Mesodermal cell (in vitro differentiated cells): Measurements from ENCODE around the gene SYT2.
"Not testable (repeated sequence)": the region's sequence is repeated elsewhere in the genome, so short reads cannot be mapped to it uniquely, and the experiment has no call there.

Experiments
- H3K27ac ChIP-seq: 2 replicates; pipeline ENCODE4 v1.7.0; 2013; ENCODE audit warnings: mild to moderate bottlenecking, low read depth, low read length, moderate library complexity; ENCODE audit not compliant: severe bottlenecking
- H3K36me3 ChIP-seq: 2 replicates; pipeline ENCODE4 v1.7.1; 2013; ENCODE audit warnings: mild to moderate bottlenecking, low read length, moderate library complexity; ENCODE audit not compliant: control insufficient read depth, insufficient read depth
- H3K4me1 ChIP-seq: one replicate; pipeline ENCODE4 v1.7.1; 2013; ENCODE audit warnings: mild to moderate bottlenecking, low read length; ENCODE audit not compliant: insufficient read depth, control insufficient read depth, poor library complexity, severe bottlenecking
- H3K4me3 ChIP-seq: 2 replicates; pipeline ENCODE4 v1.7.0; 2013; ENCODE audit warnings: low read length, control low read depth, mild to moderate bottlenecking; ENCODE audit not compliant: insufficient read depth, poor library complexity, severe bottlenecking; ENCODE audit errors: extremely low read depth
- H3K9me3 ChIP-seq: 2 replicates; pipeline ENCODE4 v1.7.1; 2013; ENCODE audit warnings: mild to moderate bottlenecking, low read length, moderate library complexity; ENCODE audit not compliant: control insufficient read depth
- WGBS, 2 experiments: methylation state at CpG; one replicate each; pipeline ENCODE4 v1.1.5; 2013; ENCODE audit warnings: missing lambda C conversion rate in 2 of 2; ENCODE audit not compliant: insufficient coverage in 2 of 2; 5-methylcytosine and 5-hydroxymethylcytosine counted together

SYT2 gene

DNA sequence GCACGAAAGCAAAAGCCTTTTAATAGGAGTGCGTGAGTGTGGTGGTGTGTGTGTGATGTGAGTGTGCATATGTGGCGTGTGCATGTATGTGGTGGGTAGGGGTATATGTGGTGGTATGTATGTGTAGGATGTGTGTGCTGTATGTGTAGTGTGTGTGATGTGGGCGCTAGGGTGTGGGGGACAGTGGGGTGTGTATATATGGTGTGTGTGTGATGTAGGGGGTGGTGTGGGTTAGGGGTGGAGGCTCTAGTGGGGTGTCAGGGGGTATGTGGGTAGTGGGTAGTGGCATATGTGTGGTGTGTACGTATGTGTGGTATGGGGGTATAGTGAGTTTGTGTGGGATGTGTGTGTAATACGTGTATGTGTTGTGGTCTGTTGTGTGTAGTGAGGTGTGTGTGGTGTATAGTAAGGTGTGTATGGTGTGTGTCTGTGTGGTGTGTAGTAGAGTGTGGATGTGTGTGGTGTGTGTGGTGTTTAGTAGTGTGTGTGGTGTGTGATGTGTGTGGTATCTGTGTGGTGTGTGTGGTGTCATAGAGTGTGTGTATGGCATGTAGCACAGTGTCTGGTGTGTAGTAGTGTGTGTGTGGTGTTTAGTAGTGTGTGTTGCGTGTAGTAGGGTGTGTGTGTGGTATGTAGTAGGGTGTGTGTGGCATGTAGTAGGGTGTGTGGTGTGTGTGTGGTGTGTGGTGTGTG is 86.0 kb downstream of the SYT2 start:
- Histone ChIP-seq H3K4me1 (peaks cover 23% of the 10 kb centered on the region), H3K4me3 (no peak overlapping the region), H3K36me3 (no peaks in the 10 kb centered on the region), H3K9me3 (no peaks in the 10 kb centered on the region), H3K27ac (no peak overlapping the region)
- 90 to 100% methylated on average over 6 to 7 of the region's 7 CpGs for WGBS, 2 experiments

DNA sequence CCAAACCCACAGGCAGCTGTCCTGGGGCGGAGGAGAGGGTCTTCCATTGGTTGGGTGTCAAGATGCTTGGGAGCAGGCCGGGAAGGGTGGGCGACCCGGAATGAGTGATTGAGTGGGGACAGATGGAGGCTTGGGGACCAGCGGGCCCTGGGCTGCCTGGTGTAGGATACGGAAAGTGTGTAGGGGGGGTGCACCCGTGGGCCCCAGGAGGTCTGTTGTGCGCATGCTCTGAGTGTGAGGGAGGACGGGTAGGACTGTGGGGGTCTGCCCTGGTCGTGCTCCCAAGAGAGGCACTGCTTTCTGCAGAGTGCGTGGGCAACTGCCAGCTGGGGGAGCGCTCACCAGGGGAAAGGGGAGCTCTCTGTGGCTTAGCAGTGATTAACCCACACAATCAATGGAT is 86.8 kb downstream of the SYT2 start:
- H3K9me3 ChIP-seq, H3K4me3 ChIP-seq, H3K36me3 ChIP-seq, H3K27ac ChIP-seq: not testable (repeated sequence)
- H3K4me1 ChIP-seq: peaks cover 27% of the 10 kb centered on the region
- WGBS, 2 experiments: 75 to 89% methylated on average over 7 of the region's 12 CpGs

DNA sequence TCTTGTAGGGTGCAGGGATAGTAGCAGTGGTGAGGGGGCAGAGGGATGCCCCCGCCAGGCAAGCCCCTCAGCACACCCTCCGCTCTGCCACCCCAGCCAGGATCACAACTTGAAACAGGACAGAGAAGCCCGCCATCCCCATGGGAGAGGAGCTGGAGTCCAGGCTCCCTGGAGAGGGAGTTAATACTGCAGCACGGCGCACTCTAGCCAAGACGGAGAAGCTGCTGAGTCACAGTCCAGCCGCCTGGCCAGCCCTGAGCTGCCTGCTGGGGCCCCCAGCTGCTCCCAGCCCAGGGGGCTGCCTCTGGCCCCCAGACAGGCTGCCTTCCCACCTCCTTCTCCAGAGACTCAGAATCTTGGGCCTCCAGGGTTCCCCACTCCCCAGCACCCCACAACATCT is 87.2 kb downstream of the SYT2 start:
- H3K4me1 ChIP-seq: peaks cover 27% of the 10 kb centered on the region
- WGBS, 2 experiments: 48 to 90% methylated on average over 2 to 3 of the region's 7 CpGs
- no peaks in the 10 kb centered on the region for H3K36me3 ChIP-seq
- H3K4me3 ChIP-seq: no peak overlapping the region
- no peaks in the 10 kb centered on the region for H3K9me3 ChIP-seq
- peak overlapping the region; percentile 10 for H3K27ac ChIP-seq

DNA sequence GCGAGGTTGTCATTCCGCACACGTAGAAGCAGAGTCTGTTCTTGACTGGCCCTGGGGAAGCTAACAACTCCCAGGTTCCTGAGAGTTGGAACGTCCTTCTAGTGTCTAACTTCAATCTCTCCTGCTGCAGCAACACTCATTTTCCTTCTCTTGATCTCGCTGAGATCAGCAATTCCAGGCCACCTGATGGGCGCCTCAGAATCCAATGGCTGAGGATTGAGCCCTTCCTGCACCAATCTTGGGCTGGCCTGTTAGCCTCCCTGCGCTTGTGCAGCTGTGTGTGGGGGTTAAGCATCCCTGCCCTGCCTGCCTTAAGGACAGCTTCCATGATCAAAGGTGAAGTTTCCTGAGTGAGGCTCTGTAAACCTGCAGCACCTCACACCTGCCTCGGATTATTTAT is 87.9 kb downstream of the SYT2 start:
- peaks cover 27% of the 10 kb centered on the region for H3K4me1 ChIP-seq
- 89 to 98% methylated on average over 5 to 8 of the region's 8 CpGs for WGBS, 2 experiments
- H3K4me3 ChIP-seq: no peak overlapping the region
- H3K27ac ChIP-seq: no peak overlapping the region
- H3K9me3 ChIP-seq: no peaks in the 10 kb centered on the region
- H3K36me3 ChIP-seq: no peaks in the 10 kb centered on the region

DNA sequence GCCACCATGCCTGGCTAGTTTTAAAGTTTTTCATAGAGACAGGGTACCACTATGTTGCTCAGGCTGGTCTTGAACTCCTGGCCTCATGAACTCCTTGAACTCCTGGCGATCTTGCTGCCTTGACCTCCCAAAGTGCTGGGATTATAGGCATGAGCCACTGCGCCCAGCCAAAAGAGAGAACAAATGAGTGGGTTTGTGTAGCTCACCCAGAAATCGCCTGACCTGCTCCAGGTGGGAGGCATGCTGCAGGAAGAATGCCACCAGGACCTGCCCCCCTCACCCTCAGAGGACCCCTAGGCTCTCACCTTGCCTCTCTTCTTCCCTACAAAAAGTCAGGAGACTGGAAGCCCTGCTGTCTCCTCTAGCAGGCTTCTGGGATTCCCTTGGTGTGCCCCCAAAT is 88.8 kb downstream of the SYT2 start:
- Histone ChIP-seq H3K4me1 (peaks cover 19% of the 10 kb centered on the region), H3K27ac (no peak overlapping the region), H3K36me3 (no peaks in the 10 kb centered on the region), H3K4me3 (no peak overlapping the region), H3K9me3 (no peaks in the 10 kb centered on the region)
- 80 to 90% methylated on average over 1 to 2 of the region's 3 CpGs for WGBS, 2 experiments

DNA sequence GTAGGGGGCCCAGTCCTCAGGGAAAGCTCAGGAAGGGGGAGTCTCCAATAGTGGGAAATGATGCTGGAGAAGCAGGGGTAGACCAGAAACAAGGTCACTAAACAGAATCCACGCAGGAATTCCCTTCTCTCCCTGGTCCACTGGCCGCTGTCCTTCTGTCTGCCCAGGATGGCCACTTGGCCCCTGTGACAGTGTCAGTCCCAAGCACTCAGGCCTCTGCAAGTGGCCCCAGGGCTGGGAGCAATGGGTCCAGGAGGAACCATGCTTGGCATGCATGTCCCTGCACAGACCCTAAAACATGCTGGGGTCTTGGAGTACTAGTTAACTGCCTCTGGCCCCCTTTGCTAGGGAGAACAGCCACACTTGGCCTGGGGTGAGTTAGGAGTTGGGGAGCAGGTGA is 90.2 kb downstream of the SYT2 start:
- peaks cover 29% of the 10 kb centered on the region for H3K4me1 ChIP-seq
- not testable (repeated sequence) for H3K27ac ChIP-seq, H3K9me3 ChIP-seq, H3K36me3 ChIP-seq, H3K4me3 ChIP-seq
- 71% methylated on average over 1 of the region's 2 CpGs; no CpG with 5 or more reads in 1 of the 2 experiments for WGBS, 2 experiments

DNA sequence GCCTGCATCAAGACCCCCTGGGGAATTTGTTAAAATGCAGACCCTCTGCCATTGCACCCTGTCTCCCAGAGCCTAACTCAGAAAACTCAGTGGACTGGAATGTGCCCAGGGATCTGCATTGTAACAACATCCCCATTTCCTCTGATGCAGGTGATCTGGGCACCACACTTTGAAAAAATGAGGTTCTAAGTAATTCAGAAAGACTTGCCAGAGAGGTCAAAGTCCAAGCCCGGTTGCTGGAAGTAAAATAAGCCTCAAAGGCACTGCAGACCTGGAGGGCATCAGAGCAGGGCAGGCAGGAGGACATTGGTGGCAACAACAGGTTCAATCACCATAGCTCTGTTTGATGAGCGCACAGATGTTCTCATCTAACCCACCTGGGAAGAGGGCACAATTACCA is 90.7 kb downstream of the SYT2 start:
- 73 to 100% methylated on average over 1 of the region's 2 CpGs for WGBS, 2 experiments
- H3K9me3 ChIP-seq: no peaks in the 10 kb centered on the region

DNA sequence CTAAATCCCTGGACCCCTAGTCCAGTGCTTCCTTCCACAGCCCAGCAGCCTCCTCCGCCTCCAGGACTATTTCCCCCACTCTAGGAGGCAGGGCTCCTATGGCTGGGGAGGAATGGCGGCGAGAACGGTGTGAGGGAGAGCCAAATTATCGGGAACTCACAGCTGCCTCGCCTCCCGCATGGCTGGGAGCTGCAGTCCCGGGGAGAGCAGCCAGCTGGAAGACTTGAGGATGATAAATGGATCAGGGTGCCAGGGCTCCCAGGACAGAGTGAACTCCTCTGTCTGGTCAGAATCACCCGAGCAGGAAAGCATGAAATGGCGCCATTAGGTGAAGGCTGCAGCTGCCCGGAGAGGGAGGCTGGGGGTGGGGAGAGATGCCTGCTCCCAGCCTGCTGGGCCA is 91.2 kb downstream of the SYT2 start:
- not testable (repeated sequence) for H3K36me3 ChIP-seq, H3K4me3 ChIP-seq, H3K9me3 ChIP-seq, H3K27ac ChIP-seq
- WGBS, 2 experiments: 84 to 85% methylated on average over 5 to 10 of the region's 11 CpGs
- peaks cover 33% of the 10 kb centered on the region for H3K4me1 ChIP-seq

More for the DNA sequence above, 90.7 kb downstream of the SYT2 start:
- Histone ChIP-seq H3K36me3 (no peaks in the 10 kb centered on the region), H3K27ac (no peak overlapping the region), H3K4me3 (no peak overlapping the region), H3K4me1 (peaks cover 33% of the 10 kb centered on the region)

DNA sequence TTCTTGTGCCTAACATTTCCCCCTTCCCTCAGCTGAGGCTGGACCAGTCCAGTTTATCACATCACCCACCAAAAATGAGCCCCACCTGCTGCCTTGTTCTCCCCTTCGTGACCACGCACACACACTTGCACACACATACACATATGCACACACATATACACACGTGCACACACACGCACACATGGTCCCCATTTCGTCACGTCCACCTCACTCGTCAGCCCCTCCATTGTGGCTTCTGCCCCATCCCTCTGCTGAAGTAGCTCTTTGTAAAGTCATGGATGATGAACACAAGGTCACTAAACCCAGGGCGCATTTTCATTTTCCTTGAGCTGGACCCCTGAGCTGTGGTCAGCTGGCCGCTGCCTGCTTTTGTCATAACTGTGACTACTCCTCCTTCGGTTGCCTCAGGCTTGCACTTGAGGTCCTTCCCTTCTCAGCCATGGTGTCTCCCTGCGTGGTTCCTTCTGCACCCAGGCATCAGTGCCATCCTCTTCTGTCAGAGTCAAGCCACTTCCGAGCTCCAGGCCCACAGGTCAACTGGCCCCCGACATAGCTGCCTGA is 93.8 kb downstream of the SYT2 start:
- 97 to 99% methylated on average over 10 to 13 of the region's 13 CpGs for WGBS, 2 experiments
- no peak overlapping the region for H3K4me3 ChIP-seq
- peaks cover 25% of the 10 kb centered on the region for H3K4me1 ChIP-seq
- H3K27ac ChIP-seq: peak overlapping the region; percentile 18
- H3K36me3 ChIP-seq: no peaks in the 10 kb centered on the region
- H3K9me3 ChIP-seq: no peaks in the 10 kb centered on the region

DNA sequence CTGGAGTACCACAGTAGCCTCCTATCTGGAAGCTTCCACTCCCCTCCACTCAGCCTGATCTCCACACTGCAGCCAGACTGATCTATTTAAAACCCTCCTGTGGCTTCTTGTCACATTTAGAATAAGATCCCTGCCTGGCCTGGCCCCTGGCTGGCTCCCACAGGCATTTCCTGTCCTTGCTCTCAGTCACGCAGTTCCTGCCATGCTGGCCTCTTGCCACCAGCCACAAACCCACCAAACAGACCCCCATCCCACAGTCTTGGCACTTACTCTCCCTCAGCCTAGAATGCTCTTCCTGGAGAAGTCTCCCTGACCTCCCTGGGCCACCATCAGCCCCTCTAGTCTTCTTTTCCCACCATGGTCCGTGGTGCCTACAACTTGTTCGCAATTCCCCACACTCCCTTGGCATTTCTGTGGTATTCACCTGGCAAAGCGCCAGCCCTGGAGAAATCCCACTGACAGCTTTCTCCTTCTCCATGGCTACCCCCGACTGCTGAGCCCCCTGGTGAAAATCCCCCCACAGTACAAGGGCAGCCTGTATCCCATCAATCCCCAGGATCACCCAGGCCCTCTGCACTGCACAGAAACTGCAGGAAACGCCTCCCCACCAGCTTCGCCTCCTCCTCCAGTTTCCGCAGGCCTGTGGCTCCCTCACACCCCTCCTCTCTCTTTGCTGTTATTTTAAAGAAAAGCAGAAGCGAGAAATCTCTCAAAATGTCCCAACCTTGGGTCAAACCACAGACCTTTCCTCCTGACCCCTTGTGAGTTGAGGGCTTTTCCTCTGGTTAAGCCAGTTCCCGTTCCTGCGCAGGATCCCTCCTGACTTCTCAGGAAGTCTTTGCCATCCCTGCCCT is 94.5 kb downstream of the SYT2 start:
- Histone ChIP-seq H3K27ac (peak overlapping the region; percentile 18), H3K9me3 (no peaks in the 10 kb centered on the region), H3K4me3 (no peak overlapping the region), H3K36me3 (no peaks in the 10 kb centered on the region), H3K4me1 (peaks cover 25% of the 10 kb centered on the region)
- WGBS, 2 experiments: 78 to 88% methylated on average over 4 to 8 of the region's 11 CpGs

DNA sequence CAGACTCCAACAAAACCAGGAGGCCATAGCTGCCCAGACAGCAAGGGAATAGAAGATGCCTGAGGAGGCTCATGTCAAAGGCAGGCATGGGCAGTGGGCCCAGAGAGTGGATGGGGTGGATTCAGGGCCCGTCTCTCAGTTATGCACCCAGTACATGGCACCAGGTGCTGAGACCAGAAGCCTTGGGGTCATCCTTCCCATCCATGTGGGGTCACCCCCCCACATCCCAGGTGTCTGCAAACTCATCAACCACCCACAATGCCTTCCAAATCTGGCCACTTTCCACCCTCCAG is 95.1 kb downstream of the SYT2 start:
- H3K36me3 ChIP-seq, H3K9me3 ChIP-seq, H3K4me3 ChIP-seq, H3K27ac ChIP-seq: not testable (repeated sequence)
- peaks cover 25% of the 10 kb centered on the region for H3K4me1 ChIP-seq
- WGBS, 2 experiments: 100% methylated on average over 1 of the region's 1 CpG
